GM23338 (cell line): Measurements from ENCODE around the gene CBX8. TPM values are rescaled to one million over a fixed set of nuclear protein-coding genes. Genes with fewer than 3 reads are reported as not detected.

Experiments
- ATAC-seq: fragments of 200-7000 bp; cut with Tn5 transposase; 3 replicates; pipeline ENCODE4 v1.9.1; 2020
- DNase-seq: peaks from one replicate; pipeline ENCODE4 v3.0.0-alpha.2; 2015; ENCODE audit warnings: low spot score
- H2AFZ ChIP-seq: fragments of 200-600 bp; sonication (generic); 2 replicates; pipeline ENCODE4 v1.8.0; 2016; ENCODE audit warnings: antibody characterized with exemption, mild to moderate bottlenecking, moderate library complexity
- H3F3A ChIP-seq: fragments of 200-600 bp; sonication (generic); replicated peaks from 2 replicates; pipeline ENCODE4 v1.8.0; 2017; ENCODE audit warnings: antibody characterized with exemption, mixed run types, low read depth
- H3K27ac ChIP-seq: fragments of 200-600 bp; sonication (generic); 2 replicates; pipeline ENCODE4 v1.6.1; 2016; ENCODE audit warnings: low read depth
- H3K27me3 ChIP-seq: fragments of 200-600 bp; sonication (generic); 2 replicates; pipeline ENCODE4 v1.8.0; 2016; ENCODE audit warnings: mild to moderate bottlenecking, mixed run types, moderate library complexity; ENCODE audit not compliant: insufficient read depth
- H3K36me3 ChIP-seq: fragments of 200-600 bp; sonication (generic); 2 replicates; pipeline ENCODE4 v1.8.0; 2016; ENCODE audit warnings: mild to moderate bottlenecking; ENCODE audit not compliant: insufficient read depth
- H3K4me1 ChIP-seq: fragments of 200-600 bp; sonication (generic); 2 replicates; pipeline ENCODE4 v1.8.0; 2016; ENCODE audit warnings: mild to moderate bottlenecking, moderate library complexity; ENCODE audit not compliant: insufficient read depth
- H3K4me2 ChIP-seq: fragments of 200-600 bp; sonication (generic); 2 replicates; pipeline ENCODE4 v1.7.1; 2017; ENCODE audit warnings: mixed run types
- H3K4me3 ChIP-seq: fragments of 200-600 bp; sonication (generic); 2 replicates; pipeline ENCODE4 v1.6.1; 2016; ENCODE audit warnings: mixed run types
- H3K79me2 ChIP-seq: fragments of 200-600 bp; sonication (generic); replicated peaks from 2 replicates; pipeline ENCODE4 v1.8.0; 2017; ENCODE audit warnings: mild to moderate bottlenecking; ENCODE audit not compliant: insufficient read depth
- H3K9me2 ChIP-seq: fragments of 200-600 bp; sonication (generic); 2 replicates; pipeline ENCODE4 v1.8.0; 2017; ENCODE audit not compliant: insufficient read depth
- H4K20me1 ChIP-seq: fragments of 200-600 bp; sonication (generic); replicated peaks from 2 replicates; pipeline ENCODE4 v1.8.0; 2017; ENCODE audit warnings: mild to moderate bottlenecking; ENCODE audit not compliant: insufficient read depth
- H3K27ac Mint-ChIP-seq: 2 replicates; pipeline ENCODE4 v1.8.0; 2020; ENCODE audit warnings: inconsistent platforms, mild to moderate bottlenecking, moderate library complexity, mixed read lengths
- H3K27me3 Mint-ChIP-seq: 3 replicates; pipeline ENCODE4 v1.8.0; 2022; ENCODE audit warnings: low read depth, mild to moderate bottlenecking, moderate library complexity, mixed read lengths, inconsistent platforms; ENCODE audit not compliant: insufficient read depth, poor library complexity
- H3K36me3 Mint-ChIP-seq: 3 replicates; pipeline ENCODE4 v1.8.0; 2021; ENCODE audit warnings: low read depth, mild to moderate bottlenecking, inconsistent platforms, moderate library complexity, mixed read lengths
- H3K4me1 Mint-ChIP-seq: 3 replicates; pipeline ENCODE4 v1.8.0; 2020; ENCODE audit warnings: mild to moderate bottlenecking, inconsistent platforms, mixed read lengths
- H3K4me3 Mint-ChIP-seq: 3 replicates; pipeline ENCODE4 v1.8.0; 2021; ENCODE audit warnings: moderate library complexity, mild to moderate bottlenecking, inconsistent platforms, mixed read lengths
- H3K9me3 Mint-ChIP-seq: 3 replicates; pipeline ENCODE4 v1.8.0; 2020; ENCODE audit warnings: moderate library complexity, mild to moderate bottlenecking, inconsistent platforms, mixed read lengths
- CREB1 ChIP-seq: fragments of 250-450 bp; sonication (Bioruptor Pico); IDR thresholded peaks from 2 replicates; pipeline ENCODE4 v1.5.0; 2020; ENCODE audit warnings: low read depth, mild to moderate bottlenecking, moderate library complexity
- EZH2phosphoT487 ChIP-seq: fragments of 200-600 bp; sonication (generic); IDR thresholded peaks from one replicate; pipeline ENCODE4 v1.8.1; 2018; ENCODE audit warnings: antibody characterized with exemption; ENCODE audit not compliant: unreplicated experiment
- JUNB ChIP-seq: IDR thresholded peaks from one replicate; pipeline ENCODE4 v1.6.1; 2016; ENCODE audit warnings: antibody characterized with exemption; ENCODE audit not compliant: unreplicated experiment
- NANOG ChIP-seq: IDR thresholded peaks from 2 replicates; pipeline ENCODE4 v1.6.1; 2016; ENCODE audit warnings: antibody characterized with exemption, borderline replicate concordance
- POLR2AphosphoS5 ChIP-seq: IDR thresholded peaks from 2 replicates; pipeline ENCODE4 v1.6.1; 2016; ENCODE audit warnings: antibody characterized with exemption, low read depth
- ZNF331 ChIP-seq: fragments of 250-450 bp; sonication (Bioruptor Pico); IDR thresholded peaks from 2 replicates; pipeline ENCODE4 v1.5.0; 2020; ENCODE audit warnings: low read depth, mild to moderate bottlenecking, moderate library complexity
- polyA plus RNA-seq: library from polyadenylated mRNA; unstranded; fragments of >200 nt; fragmentation: Nextera tagmentation; extraction: Ambion mirVana; gene quantifications from 2 replicates; pipeline ENCODE4 v1.2.1, GENCODE V29; 2016
- total RNA-seq: library from RNA; depleted of rRNA; stranded (reverse); fragments of >200 nt; shearing (Covaris generic); gene quantifications from 2 replicates; pipeline ENCODE4 v1.2.3, GENCODE V29; 2014
- TF ChIP-seq, protein P1 (sequence below): fragments of 250-450 bp; sonication (Bioruptor Pico); IDR thresholded peaks from 2 replicates; pipeline ENCODE4 v1.5.0; 2020; ENCODE audit warnings: mild to moderate bottlenecking, moderate library complexity
- TF ChIP-seq, protein P2 (sequence below), 2 experiments: fragments of 200-600 bp in 1 of 2; sonication (generic) in 1 of 2; conservative IDR thresholded peaks; 2 replicates each; pipeline versions ENCODE4 v1.5.1 to v1.6.1; 2016 to 2017; ENCODE audit warnings: antibody characterized with exemption in 2 of 2, low read depth in 2 of 2, mild to moderate bottlenecking in 2 of 2, moderate library complexity in 1 of 2

The CBX8 gene
- total and polyA plus RNA-seq, 2 experiments from 2014 or later = 1.0 to 1.3 TPM

DNA sequence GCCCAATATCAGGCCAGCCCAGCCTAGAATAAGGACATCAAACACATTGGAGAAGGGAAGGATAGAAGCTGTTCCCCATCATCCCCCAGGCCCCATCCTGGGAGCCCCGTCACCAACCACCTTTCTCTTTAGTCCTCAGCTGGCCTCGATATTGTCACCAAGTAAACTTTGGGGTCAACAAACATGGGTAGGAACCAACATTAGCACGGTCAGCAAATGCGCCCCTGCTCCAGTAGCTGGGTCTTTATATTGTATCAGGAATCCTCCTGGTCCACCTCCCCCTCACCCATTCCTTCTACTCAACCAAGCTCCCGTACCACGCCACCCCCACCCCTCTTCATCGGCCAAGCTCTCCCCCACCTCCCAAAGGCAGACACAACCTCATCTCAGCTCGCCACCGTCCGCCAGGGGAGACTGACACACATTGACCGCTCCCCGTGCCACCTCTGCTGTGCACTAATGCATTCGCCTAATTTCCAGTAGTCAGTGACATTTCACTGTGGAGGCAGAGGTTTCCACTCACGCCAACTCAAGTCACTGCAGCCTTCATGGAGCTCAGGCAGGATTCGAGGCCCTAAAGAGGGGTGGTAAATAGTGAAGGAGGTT is 39.6 kb downstream of the CBX8 start (continued):
- TF ChIP-seq, protein P1, sequence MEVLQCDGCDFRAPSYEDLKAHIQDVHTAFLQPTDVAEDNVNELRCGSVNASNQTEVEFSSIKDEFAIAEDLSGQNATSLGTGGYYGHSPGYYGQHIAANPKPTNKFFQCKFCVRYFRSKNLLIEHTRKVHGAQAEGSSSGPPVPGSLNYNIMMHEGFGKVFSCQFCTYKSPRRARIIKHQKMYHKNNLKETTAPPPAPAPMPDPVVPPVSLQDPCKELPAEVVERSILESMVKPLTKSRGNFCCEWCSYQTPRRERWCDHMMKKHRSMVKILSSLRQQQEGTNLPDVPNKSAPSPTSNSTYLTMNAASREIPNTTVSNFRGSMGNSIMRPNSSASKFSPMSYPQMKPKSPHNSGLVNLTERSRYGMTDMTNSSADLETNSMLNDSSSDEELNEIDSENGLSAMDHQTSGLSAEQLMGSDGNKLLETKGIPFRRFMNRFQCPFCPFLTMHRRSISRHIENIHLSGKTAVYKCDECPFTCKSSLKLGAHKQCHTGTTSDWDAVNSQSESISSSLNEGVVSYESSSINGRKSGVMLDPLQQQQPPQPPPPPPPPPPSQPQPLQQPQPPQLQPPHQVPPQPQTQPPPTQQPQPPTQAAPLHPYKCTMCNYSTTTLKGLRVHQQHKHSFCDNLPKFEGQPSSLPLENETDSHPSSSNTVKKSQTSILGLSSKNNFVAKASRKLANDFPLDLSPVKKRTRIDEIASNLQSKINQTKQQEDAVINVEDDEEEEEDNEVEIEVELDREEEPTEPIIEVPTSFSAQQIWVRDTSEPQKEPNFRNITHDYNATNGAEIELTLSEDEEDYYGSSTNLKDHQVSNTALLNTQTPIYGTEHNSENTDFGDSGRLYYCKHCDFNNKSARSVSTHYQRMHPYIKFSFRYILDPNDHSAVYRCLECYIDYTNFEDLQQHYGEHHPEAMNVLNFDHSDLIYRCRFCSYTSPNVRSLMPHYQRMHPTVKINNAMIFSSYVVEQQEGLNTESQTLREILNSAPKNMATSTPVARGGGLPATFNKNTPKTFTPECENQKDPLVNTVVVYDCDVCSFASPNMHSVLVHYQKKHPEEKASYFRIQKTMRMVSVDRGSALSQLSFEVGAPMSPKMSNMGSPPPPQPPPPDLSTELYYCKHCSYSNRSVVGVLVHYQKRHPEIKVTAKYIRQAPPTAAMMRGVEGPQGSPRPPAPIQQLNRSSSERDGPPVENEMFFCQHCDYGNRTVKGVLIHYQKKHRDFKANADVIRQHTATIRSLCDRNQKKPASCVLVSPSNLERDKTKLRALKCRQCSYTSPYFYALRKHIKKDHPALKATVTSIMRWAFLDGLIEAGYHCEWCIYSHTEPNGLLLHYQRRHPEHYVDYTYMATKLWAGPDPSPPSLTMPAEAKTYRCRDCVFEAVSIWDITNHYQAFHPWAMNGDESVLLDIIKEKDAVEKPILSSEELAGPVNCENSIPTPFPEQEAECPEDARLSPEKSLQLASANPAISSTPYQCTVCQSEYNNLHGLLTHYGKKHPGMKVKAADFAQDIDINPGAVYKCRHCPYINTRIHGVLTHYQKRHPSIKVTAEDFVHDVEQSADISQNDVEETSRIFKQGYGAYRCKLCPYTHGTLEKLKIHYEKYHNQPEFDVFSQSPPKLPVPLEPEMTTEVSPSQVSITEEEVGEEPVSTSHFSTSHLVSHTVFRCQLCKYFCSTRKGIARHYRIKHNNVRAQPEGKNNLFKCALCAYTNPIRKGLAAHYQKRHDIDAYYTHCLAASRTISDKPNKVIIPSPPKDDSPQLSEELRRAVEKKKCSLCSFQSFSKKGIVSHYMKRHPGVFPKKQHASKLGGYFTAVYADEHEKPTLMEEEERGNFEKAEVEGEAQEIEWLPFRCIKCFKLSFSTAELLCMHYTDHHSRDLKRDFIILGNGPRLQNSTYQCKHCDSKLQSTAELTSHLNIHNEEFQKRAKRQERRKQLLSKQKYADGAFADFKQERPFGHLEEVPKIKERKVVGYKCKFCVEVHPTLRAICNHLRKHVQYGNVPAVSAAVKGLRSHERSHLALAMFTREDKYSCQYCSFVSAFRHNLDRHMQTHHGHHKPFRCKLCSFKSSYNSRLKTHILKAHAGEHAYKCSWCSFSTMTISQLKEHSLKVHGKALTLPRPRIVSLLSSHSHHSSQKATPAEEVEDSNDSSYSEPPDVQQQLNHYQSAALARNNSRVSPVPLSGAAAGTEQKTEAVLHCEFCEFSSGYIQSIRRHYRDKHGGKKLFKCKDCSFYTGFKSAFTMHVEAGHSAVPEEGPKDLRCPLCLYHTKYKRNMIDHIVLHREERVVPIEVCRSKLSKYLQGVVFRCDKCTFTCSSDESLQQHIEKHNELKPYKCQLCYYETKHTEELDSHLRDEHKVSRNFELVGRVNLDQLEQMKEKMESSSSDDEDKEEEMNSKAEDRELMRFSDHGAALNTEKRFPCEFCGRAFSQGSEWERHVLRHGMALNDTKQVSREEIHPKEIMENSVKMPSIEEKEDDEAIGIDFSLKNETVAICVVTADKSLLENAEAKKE (CRISPR knock-in tag) = no peak
- TF ChIP-seq, protein P2, sequence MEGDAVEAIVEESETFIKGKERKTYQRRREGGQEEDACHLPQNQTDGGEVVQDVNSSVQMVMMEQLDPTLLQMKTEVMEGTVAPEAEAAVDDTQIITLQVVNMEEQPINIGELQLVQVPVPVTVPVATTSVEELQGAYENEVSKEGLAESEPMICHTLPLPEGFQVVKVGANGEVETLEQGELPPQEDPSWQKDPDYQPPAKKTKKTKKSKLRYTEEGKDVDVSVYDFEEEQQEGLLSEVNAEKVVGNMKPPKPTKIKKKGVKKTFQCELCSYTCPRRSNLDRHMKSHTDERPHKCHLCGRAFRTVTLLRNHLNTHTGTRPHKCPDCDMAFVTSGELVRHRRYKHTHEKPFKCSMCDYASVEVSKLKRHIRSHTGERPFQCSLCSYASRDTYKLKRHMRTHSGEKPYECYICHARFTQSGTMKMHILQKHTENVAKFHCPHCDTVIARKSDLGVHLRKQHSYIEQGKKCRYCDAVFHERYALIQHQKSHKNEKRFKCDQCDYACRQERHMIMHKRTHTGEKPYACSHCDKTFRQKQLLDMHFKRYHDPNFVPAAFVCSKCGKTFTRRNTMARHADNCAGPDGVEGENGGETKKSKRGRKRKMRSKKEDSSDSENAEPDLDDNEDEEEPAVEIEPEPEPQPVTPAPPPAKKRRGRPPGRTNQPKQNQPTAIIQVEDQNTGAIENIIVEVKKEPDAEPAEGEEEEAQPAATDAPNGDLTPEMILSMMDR (conservative IDR thresholded peaks at IDR 0.05; ENCODE audit: low read depth in 2 of 2) = no peak
- no peak for TF ChIP-seq CREB1 (CRISPR knock-in tag)

DNA sequence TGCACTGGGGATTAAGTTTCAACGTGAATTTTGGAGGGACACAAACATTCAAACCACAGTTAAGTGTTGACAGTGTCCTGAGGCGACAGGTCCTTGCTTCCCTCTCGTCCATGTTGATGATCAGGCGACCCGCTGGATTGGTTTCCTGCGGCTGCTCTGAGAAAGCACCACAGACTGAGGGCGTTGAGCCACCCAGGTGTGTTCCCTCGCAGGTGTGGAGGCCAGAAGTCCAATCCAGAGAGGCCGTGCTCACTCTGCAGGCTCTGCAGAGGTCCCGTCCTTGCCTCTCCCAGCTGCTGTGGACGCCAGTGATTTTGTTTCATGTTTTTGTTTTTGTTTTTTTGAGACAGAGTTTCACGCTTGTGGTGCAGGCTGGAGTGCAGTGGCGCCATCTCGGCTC is 41.3 kb downstream of the CBX8 start:
- no peaks in the 10 kb centered on the region for H3F3A ChIP-seq
- TF ChIP-seq, protein P1 (CRISPR knock-in tag) = no peak
- TF ChIP-seq EZH2phosphoT487 (no peak), ZNF331 (CRISPR knock-in tag) (no peak), POLR2AphosphoS5 (no peak), JUNB (no peak), NANOG (no peak)

More for the DNA sequence above, 41.3 kb downstream of the CBX8 start:
- no peaks in the 10 kb centered on the region for H3K4me1 ChIP-seq
- H3K4me3 ChIP-seq = no peak overlapping the region
- H3K27me3 ChIP-seq = peaks cover 7% of the 10 kb centered on the region; the same call in 1 of the 2 replicates
- H3K9me2 ChIP-seq = no peaks in the 10 kb centered on the region
- H3K4me2 ChIP-seq = no peak overlapping the region
- no peak for DNase-seq
- no peaks in the 10 kb centered on the region for H4K20me1 ChIP-seq
- H3K9me3 Mint-ChIP-seq = no peaks in the 10 kb centered on the region
- H3K4me3 Mint-ChIP-seq = no peak overlapping the region
- H3K4me1 Mint-ChIP-seq = no peaks in the 10 kb centered on the region
- no peak overlapping the region for H3K27ac ChIP-seq
- H3K36me3 ChIP-seq = no peaks in the 10 kb centered on the region
- no peak overlapping the region for H3K27ac Mint-ChIP-seq
- no peak for ATAC-seq
- no peaks in the 10 kb centered on the region for H3K79me2 ChIP-seq
- H3K27me3 Mint-ChIP-seq = peaks cover 15% of the 10 kb centered on the region
- H3K36me3 Mint-ChIP-seq = no peaks in the 10 kb centered on the region
- no peak overlapping the region for H2AFZ ChIP-seq
